Nucleus accumbens (tissue), 56 donors: Measurements from ENCODE around the gene ARL13A.
"Not testable (repeated sequence)": the region's sequence is repeated elsewhere in the genome, so short reads cannot be mapped to it uniquely, and the experiment has no call there.

Source experiments
- DNase-seq, 56 donors: peaks; one replicate each; lab custom pipeline; 2025; lab: John Stamatoyannopoulos, UW

ARL13A gene

GRCh38 chrX:100969408-100969807, at the start of gene ARL13A:
Gene ARL13A, plus strand, starts transcription at chrX:100969708. Its CDS starts 3,982 bp downstream, at chrX:100973690.
- DNase-seq = no peak

- no peak for DNase-seq
Observed at GRCh38 chrX:100924375-100924774, 45.1 kb upstream of the ARL13A start.

DNA sequence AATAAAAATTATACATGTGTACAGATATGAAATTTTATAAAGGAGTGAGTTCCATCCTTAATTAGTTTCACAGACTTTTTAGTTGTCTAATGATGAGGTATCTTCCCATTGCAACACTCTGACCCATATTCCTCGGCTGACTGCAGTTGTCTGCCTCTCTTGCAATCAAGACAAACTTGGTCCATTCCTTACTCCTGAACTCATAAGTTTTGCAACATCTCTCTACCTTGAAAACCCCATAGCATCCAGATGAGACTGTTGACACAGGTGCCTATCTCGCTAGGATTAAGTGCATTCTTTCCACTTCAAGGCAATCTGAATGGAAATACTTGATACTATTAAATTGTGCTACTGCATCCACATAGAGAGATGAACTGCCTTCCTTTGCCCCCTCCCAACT, 43.1 kb upstream of the ARL13A start:
- DNase-seq = no peak

DNA sequence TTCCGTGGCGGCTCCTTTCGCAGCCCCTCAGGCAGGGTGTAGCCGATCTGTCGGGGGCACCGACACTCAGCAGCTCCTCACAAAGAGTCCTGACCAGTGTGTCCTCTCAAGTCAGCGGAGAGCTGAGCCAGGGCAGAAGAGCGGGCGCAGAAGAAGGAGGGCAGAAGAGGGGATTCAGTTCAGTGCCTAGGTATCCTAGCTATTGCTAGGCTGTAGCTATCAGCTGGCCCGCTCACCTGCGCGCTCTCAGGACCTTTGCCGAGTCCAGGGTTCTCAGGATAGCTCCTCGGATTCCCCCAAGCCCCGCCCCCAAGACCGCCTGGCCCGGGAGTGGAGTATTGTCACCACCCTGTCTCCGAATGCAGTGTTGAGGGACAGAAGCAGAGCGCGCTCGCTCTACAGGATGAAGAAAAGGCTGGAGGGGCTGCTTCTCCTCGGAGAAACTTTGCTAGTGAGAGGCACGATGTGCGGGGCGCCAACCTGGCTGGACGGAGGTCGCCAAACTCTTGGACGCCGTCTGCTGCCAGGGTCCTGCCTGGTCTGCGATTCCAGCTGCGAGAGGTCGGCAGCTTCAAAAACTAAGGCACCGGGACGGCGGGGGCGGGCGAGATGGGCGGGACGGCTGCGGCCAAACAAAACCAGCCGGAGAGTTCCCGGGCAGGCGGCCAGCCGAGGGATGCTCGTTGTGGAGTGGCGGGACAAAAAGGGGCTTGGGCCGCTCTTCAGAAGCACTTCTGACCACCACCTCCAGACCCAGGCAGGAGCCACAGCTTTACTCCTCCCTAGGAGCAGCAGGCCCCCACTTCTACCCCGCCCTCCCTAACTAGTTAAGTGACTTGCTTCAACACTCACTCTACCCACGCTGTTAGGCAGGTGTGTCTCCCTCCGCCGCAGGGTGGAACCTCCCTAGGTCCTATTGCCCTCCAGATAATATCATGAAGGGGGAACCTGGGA, 40.6 kb upstream of the ARL13A start, which contains the start of gene XKRX:
Gene XKRX, minus strand, starts transcription at position 258 of the 954 bp plus-strand sequence. CDS start 613 bp downstream, outside the sequence.
- peak in 28 of 56 donors; percentile 0 to 36 (median 4) for DNase-seq

- no peak for DNase-seq
Observed at GRCh38 chrX:100931218-100931924, 38.1 kb upstream of the ARL13A start.

DNA sequence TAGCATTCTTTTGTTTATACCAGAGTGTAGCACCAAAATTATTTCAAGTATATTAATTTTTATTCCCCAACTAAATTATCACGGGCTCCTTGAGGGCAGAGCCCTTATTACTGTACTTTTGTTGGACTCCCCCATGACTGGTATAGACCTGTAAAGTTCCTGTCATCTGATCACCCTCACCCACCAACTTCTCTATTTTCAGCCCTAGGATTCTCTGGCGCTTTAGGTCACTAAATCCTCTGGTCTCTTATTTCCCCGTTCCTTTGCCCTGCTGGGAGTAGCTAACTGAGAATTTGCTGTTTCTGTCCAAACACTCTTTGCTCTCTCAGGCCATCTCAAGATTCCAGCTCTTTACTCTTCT, 37.6 kb upstream of the ARL13A start:
- DNase-seq = no peak

DNA sequence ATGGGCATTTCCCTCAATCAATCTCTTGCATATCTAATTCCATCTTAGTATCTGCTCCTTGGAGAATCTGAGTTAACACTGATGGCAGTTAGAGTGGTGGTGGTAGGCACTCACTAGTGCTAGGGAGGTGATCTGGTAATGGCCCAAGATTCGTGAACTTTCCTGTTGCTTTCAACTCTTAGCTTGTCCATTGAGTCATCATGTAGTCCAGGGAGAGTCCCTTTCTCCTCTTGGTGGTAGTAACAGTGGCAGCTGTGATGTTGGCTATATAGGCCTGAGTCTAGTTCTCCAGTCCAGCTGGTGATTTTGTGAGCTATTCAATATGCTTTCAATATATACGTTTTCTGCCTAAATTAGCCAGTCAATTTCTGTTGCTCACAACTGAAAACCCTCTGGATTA, 33.7 kb upstream of the ARL13A start:
- no peak for DNase-seq

DNA sequence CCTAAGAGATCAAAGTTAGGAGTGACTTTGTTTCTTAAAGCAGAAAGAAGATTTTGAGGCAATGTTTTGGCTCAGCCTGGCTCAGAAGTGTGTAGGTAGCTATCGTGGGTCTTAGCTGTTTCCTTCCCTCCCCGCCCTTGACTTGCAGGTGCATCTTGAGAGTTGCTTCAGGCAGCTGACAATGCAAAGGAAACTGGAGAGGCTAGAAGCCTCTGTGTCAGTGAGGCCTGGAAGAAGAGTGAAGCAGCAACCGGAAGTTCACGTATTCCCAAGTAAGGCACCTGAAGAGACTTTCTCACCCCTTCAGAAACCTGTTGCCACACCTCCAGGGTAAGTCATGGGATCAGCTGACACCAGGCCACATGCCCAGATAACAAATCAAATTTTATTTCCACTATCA, 30.2 kb upstream of the ARL13A start:
- peak in 1 of 56 donors; percentile 0 for DNase-seq

GRCh38 chrX:100944601-100945000, 24.9 kb upstream of the ARL13A start:
- no peak for DNase-seq

GRCh38 chrX:100946299-100946927, 23.1 kb upstream of the ARL13A start:
- no peak for DNase-seq

- no peak for DNase-seq
Observed at GRCh38 chrX:100948557-100948956, 21.0 kb upstream of the ARL13A start.

DNA sequence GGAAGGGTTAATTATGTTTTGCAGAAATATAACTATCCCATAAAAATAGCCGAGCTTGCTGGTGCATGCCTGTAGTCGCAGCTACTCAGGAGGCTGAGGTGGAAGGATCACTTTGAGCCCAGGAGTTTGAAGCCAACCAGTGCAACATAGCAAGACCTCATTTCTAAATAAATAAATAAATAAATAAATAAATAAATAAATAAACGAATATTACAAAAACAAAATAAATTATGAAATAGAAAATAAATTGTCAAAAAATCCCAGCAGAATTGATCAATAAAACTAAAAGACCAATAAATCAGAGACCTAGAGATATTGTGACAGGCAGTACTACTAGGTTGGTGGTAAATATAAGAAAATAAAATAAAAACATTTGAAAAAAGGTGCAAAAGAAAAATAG, 6.7 kb upstream of the ARL13A start:
- DNase-seq = no peak

DNA sequence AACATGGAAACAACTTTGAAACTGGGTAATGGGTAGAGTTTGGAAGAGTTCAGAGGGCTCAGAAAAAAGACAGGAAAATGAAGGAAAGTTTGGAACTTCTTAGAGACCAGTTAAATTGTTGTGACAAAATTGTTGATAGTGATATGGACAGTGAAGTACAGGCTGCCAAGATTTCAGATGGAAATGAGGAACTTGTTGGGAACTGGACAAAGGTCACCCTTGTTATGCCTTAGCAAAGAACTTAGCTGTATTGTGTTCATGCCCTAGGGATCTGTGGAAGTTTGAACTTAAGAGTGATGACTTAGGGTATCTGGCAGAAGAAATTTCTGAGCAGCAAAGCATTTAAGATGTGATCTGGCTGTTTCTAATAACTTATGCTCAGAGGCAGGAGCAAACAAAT, 5.1 kb upstream of the ARL13A start:
- no peak for DNase-seq

DNA sequence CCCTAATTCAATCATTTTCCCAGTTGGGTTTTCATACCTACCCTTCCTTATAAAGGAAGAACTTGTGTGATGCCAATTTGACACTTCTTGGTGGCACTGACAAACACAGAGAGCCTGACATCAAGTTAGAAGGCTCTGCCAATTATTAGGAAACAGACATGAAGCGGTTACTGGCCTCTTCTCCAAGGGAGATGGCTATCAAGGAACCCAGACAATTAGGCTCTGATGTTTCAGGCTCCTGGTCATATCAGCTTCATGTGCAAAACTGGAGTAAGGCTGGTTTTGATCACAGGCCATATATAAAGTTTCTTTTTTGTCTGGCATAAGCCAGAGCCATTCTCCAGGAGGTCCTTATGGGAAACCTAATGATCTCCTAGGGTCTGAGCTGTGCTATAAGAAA, 428 bp downstream of the ARL13A start:
- no peak for DNase-seq

DNA sequence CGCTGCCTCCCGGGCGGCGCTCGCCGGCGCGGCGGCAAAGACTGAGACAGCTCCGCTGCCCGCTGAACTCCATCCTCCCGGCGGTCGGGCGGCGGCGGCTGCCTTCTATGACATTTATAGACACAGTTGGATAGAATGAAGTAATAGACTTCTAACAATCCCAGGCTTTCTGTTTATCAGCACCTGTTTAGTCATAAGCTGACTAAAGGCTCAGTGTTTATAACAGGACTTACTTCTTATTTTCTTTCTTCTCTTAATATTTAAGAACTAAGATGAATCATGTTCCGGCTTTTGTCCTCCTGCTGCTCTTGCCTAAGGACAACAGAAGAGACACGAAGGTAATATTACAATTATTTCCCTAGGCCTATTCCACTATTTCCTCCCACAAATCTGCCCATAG, 3.9 kb downstream of the ARL13A start:
- no peak for DNase-seq

- DNase-seq = no peak
Observed at GRCh38 chrX:100975212-100975611, 5.7 kb downstream of the ARL13A start.

DNA sequence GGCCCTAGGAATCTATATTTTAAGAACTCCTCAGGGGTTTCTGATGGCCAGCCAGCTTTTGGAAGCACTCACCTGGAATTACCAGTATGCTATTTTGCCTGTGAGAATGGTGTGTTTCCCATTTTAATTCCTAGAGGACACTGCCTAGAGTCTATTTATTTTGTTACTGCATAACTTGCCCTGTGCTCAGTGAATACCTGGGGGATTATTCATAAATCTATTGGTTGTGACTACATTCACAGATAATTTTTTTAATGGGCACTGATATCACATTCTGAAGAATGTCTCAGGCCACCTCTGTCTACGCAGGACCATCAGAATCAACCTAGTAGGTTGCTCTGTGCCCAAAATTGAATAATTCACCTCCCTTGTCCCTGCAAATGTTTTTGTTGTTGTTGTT, 6.7 kb downstream of the ARL13A start:
- DNase-seq = no peak

DNA sequence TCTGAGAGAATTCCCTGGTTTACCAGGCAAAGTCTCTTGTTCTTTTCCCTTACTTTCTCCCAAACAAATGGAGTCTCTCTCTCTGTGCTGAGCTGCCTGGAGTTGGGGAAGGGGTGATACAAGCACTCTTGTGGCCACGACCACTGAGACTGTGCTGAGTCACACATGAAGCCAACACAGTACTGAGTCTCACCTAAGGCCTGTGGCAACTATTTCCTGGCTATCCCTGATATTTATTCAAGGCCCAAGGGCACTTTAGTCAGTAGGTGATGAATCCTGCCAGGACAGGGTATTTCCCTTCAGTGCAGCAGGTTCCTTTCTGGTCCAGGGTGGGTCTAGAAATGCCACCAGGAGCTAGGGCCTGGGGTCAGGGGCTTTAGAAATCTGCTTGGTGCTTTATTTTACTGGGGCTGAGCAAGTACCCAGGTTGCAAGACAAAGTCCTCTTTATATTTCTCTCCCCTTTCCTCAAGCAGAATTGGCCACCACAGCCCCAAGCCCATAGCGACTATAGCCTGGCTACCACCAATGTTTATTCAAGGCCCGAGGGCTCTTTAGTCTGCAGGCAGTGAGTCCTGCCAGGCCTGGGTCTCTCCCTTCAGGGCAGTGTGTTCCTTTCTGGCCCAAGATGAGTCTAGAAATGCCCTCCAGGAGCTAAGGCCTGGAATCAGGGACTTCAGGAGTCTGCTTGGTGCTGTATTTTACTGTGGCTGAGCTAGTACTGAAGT, 10.5 kb downstream of the ARL13A start:
- DNase-seq = no peak

DNA sequence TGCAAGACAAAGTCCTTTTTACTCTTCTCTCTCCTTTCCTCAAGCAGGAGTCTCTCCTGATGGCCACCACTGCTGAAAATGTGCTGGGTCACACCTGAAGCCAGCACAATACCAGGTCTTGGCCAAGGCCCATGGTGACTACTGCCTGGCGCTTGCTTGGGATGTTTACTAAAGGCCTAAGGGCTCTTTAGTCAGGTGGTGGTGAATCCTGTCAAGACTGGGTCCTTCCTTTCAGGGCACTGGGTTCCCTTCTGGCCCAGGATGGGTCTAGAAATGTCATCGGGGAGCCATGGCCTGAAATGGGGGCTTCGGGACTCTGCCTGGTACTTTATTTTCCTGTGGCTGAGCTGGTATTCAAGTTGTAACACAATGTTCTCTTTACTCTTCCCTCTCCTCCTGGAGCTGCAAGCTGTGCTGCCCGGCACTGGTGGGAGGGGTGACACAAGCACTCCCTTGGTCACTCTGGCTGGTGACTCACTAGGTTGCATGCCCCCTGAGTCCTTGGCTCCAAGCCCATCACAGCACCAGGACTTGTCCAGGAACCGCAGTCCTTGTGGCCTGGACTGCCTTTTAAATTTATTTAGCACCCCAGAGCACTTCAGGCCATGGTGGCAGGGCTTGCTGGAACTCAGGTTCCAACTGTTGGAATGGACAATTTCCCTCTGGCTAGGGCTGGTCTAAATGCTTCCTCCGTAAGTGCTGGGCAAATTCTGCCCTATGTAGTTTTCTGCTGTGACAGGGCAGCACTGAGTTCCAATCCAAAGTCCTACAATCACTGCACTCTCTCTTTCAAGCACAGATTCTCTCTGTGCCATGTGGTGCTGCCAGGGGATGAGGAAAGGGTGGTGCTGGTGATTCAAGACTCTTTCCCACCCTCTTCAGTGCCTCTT, 11.3 kb downstream of the ARL13A start:
- peak in 3 of 56 donors; percentile 0 to 4 (median 1) for DNase-seq

DNA sequence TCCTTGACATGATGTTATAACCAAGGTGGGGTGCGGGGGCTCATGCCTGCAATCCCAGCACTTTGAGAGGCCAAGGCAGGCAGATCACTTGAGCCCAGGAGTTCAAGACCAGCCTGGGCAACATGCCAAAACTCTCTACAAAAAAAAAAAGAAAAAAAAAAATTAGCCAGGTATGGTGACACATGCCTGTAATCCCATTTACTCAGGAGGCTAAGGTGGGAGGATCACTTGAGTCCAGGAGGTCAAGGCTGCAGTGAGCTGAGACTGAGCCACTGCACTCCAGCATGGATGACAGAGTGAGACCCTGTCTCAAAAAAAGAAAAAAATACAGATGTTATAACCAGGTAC, 12.0 kb downstream of the ARL13A start:
- DNase-seq = not testable (repeated sequence)
